Measurements from ENCODE around the gene HOOK1.

HOOK1 gene

GRCh38 chr1:59814901-59815825, at the start of gene HOOK1:
HOOK1 (plus strand) TSS chr1:59814949; CDS start chr1:59815118, 169 bp downstream.
- peak; percentile 45 for DNase-seq

GRCh38 chr1:59765011-59765730, 49.6 kb upstream of the HOOK1 start:
- DNase-seq: no peak

GRCh38 chr1:59766227-59766855, 48.4 kb upstream of the HOOK1 start:
- no peak for DNase-seq

DNA sequence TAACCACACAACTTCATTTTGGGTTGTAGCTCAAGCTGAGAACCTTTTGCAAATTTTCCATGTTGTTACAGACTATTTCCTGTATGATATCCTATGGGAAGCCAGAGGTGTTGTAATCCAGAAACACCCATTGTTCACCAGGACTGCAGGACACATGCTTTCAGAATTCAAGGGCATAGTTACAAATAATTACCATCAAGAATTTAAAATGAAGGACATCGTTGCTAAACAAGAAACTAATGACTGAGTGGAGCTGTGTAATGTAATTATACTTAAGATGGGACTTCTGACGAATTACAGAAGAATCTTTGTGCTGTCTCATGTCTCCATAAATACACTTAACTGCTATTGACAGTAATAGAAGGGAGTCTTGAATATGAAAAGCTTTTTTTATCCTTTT, 47.6 kb upstream of the HOOK1 start:
- DNase-seq: no peak

GRCh38 chr1:59768792-59769735, 45.7 kb upstream of the HOOK1 start:
- DNase-seq: no peak

GRCh38 chr1:59769736-59770095, 45.0 kb upstream of the HOOK1 start:
- DNase-seq: no peak

GRCh38 chr1:59771361-59771760, 43.4 kb upstream of the HOOK1 start:
- no peak for DNase-seq

GRCh38 chr1:59775480-59775879, 39.3 kb upstream of the HOOK1 start:
- no peak for DNase-seq

- DNase-seq: no peak
Measured at GRCh38 chr1:59776960-59777852, 37.5 kb upstream of the HOOK1 start.

DNA sequence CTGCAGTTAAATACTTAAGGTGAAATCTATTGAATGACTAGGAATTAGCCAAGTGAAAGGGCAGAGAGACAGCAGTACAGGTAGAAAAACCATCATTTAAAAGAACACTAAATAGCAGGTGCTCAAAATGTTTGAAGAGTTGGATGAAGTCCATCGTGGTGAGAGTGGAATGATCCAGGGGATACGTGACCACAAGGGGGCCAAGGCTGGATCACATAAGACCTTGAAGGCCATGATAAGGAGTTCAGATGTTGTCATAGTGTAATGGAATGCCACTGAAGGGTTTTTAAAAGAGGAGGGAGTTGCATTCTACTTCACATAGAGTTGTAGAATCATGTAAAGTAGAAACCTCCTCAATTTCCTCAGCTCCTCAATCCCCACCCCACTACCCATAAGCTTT, 34.8 kb upstream of the HOOK1 start:
- no peak for DNase-seq

GRCh38 chr1:59788825-59789224, 25.9 kb upstream of the HOOK1 start:
- no peak for DNase-seq

GRCh38 chr1:59798600-59798999, 16.1 kb upstream of the HOOK1 start:
- no peak for DNase-seq

DNA sequence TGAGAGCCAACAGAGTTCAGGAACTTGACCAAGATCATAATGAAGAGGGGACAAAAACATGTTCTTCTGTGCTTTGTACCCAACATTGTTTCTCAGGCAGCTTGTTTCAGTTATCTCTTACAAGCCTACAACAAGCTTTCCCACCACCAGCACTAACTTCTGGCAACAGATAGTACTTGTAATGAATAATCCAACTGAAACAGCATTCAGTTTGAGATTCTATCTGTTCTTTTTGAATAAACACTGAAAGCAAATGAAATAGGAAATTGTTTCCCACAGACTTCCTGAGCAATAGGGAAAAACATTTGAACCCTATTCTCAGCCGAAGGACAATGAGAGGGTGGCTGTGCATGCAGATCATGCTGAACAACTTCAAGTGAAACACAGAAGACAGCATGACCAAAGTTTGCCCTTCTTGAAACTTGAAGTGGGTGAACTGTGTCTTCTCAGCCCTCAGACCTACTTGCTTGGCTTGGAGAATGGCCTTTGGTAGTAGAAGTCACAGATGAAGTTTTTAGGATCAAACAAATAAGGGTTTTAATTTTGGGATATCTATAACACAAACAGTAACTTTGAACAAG, 11.2 kb upstream of the HOOK1 start:
- DNase-seq: no peak

DNA sequence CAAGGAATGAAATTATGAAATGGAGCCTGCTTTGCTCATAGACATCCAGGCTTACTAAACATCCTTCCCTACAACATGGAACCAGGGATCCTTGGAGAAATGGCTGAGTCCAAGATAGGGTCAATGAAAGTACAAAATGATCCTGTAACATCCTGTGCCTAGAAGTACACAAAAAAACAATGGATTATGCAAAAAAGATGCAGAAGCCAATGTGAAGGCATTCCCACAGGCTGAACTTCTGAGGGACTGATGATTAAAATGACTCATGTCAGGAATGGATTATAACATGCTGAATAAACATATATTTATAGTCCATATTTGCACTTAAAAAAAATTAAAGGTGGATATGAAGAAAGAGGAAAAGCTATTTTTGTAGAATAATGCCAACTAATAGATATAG, 10.4 kb upstream of the HOOK1 start:
- no peak for DNase-seq

GRCh38 chr1:59805554-59805953, 9.2 kb upstream of the HOOK1 start:
- DNase-seq: no peak

DNA sequence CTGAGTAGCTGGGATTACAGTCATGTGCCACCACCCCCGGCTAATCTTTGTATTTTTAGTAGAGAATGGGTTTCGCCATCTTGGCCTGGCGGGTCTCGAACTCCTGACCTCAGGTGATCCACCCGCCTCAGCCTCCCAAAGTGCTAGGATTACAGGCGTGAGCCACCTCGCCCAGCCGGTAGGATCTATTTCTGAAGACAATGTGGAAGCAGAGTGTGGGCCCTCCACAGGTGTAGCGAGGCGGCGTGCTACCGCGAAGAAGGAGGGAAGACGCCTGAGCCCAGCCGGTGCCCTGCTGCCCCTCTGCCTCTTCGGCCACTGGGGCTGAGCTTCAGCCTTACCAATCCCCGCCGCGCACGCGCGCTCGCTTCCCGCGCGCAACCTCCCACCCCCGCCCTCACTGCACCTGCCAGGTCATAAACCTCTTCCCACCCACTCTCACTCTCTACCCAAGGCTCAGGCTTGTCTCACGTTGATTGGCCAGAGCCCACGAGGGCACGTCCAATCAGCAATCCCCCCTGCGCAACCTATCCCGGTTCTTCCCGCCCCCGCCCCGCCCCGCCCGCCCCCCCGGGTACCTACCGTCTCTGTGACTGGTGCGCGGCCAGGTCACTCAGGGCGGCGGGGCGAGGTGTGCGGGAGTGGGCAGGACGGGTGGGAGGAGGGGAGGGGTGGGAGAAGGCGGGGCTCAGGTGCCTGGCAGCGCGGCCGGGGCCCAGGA, 409 bp upstream of the HOOK1 start:
- peak; percentile 64 for DNase-seq

GRCh38 chr1:59815892-59816291, 1.1 kb downstream of the HOOK1 start:
- no peak for DNase-seq

DNA sequence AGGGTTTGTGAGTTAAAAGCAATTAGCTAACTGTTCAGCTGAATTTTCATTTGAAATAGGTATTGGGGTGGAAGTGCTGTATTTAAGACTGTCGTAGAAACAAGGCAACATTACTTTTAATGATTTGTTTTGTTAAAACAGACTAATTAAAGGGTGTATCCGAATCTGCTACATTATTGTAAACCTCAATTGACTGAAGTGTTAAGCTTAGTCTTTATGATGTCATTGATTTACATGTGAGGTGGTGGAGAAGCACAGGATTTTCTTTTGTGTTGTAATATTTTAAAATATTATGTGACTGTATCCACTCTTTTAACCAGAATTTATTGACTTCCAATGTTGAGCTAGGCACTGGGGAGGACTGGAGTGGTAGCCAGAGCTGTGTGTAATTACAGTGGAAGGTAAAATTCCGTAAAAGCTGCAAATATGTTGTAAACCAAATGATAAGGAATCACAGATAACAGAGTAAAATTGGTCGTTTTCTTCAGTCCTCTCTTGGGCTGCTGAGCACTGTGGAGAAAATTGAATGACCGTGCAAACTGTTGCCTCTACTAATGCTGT, 1.6 kb downstream of the HOOK1 start:
- no peak for DNase-seq

GRCh38 chr1:59819566-59820438, 5.1 kb downstream of the HOOK1 start:
- DNase-seq: no peak
